ENCODE measurements around the gene ADAMTS20.
"Not testable (repeated sequence)": the region's sequence is repeated elsewhere in the genome, so short reads cannot be mapped to it uniquely, and the experiment has no call there.

DNA sequence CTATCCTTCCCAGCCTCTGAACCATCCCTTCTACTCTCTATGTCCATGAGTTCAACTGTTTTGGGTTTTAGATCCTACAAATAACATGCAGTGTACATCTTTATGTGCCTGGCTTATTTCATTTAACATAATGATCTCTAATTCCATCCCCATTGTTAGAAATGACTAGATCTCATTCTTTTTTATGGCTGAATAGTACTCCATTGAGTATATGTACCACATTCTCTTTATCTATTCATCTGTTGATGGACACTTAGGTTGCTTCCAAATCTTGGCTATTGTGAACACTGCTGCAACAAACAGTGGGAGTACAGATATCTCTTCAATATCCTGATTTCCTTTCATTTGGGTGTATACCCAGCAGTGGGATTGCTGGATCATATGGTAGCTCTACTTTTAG is 14.3 kb downstream of the ADAMTS20 start:
- TF ChIP-seq, protein P1, sequence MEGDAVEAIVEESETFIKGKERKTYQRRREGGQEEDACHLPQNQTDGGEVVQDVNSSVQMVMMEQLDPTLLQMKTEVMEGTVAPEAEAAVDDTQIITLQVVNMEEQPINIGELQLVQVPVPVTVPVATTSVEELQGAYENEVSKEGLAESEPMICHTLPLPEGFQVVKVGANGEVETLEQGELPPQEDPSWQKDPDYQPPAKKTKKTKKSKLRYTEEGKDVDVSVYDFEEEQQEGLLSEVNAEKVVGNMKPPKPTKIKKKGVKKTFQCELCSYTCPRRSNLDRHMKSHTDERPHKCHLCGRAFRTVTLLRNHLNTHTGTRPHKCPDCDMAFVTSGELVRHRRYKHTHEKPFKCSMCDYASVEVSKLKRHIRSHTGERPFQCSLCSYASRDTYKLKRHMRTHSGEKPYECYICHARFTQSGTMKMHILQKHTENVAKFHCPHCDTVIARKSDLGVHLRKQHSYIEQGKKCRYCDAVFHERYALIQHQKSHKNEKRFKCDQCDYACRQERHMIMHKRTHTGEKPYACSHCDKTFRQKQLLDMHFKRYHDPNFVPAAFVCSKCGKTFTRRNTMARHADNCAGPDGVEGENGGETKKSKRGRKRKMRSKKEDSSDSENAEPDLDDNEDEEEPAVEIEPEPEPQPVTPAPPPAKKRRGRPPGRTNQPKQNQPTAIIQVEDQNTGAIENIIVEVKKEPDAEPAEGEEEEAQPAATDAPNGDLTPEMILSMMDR (optimal IDR thresholded peaks at IDR 0.05 in 1 of 3, IDR thresholded peaks at IDR 0.05 in 1 of 3, conservative IDR thresholded peaks at IDR 0.05 in 1 of 3; ENCODE audit: extremely low read depth in 1 of 3, insufficient read depth in 2 of 3, low read length in 3 of 3) = not testable (repeated sequence)
- TF ChIP-seq EZH2 (IDR thresholded peaks at IDR 0.05; ENCODE audit: low read length) = not testable (repeated sequence)

Measured in keratinocyte (primary cell).